Measurements from ENCODE around the gene CAMK2N2.

DNA sequence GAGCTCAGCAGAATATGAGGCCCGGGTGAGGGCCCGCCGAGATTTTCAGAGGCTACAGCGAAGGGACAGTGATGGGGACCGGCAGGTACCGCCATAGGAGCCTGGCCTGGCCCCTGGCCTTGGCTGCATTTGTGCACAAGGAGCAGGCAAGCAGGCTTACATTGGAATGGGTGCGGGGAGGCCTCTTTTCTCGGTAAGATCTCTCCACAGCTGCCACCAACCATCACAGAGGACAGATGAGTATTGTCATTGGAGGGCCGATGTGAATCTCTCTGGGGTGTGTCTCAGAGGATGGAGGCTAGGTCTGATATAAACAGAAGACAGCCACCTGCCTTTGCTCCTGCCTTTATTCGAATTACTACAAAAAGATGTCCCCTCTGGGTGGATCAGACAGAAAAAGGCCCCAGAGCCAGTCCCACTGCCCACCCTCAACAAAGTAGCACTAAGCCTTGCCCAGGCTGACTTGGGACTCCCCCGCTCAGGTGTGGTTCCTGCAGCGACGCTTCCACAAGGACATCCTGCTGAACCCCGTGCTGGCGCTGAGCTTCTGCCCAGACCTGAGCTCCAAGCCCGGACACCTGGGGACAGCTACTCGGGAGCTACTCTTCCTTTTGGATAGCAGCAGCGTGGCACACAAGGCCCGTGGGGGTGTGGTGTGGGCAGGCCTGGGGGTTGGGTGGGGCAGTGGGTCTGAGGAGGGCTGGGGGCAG lies 26.5 kb downstream of the CAMK2N2 start:
- TF ChIP-seq, protein P1, sequence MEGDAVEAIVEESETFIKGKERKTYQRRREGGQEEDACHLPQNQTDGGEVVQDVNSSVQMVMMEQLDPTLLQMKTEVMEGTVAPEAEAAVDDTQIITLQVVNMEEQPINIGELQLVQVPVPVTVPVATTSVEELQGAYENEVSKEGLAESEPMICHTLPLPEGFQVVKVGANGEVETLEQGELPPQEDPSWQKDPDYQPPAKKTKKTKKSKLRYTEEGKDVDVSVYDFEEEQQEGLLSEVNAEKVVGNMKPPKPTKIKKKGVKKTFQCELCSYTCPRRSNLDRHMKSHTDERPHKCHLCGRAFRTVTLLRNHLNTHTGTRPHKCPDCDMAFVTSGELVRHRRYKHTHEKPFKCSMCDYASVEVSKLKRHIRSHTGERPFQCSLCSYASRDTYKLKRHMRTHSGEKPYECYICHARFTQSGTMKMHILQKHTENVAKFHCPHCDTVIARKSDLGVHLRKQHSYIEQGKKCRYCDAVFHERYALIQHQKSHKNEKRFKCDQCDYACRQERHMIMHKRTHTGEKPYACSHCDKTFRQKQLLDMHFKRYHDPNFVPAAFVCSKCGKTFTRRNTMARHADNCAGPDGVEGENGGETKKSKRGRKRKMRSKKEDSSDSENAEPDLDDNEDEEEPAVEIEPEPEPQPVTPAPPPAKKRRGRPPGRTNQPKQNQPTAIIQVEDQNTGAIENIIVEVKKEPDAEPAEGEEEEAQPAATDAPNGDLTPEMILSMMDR (IDR thresholded peaks at IDR 0.05; ENCODE audit: low read depth, low read length) = no peak
- no peak for TF ChIP-seq POLR2A (IDR thresholded peaks at IDR 0.05; ENCODE audit: extremely low read depth, insufficient read length)
- TF ChIP-seq, protein P2, sequence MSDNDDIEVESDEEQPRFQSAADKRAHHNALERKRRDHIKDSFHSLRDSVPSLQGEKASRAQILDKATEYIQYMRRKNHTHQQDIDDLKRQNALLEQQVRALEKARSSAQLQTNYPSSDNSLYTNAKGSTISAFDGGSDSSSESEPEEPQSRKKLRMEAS (IDR thresholded peaks at IDR 0.05; ENCODE audit: low read depth, low read length) = no peak

All from NB4 (cell line).